Central memory CD8-positive, alpha-beta T cell (primary cell): ENCODE measurements around the gene CALCB.

ENCODE experiments used
- ATAC-seq: fragments of 150-1000 bp; cut with Tn5 transposase; replicated peaks from 2 replicates; pipeline ENCODE4 v1.10.0; 2022; ENCODE audit warnings: mild to moderate bottlenecking, moderate FRiP score, moderate number of reproducible peaks; ENCODE audit not compliant: poor library complexity, severe bottlenecking; ENCODE audit errors: extremely low read depth
- DNase-seq, 2 donors: peaks; one replicate each; pipeline ENCODE4 v3.0.0; 2021; ENCODE audit warnings: low spot score in 2 of 2
- H3K27ac Mint-ChIP-seq: one replicate; pipeline ENCODE4 v1.8.0; 2022; ENCODE audit warnings: low read depth, mild to moderate bottlenecking, moderate library complexity, mixed read lengths
- H3K27me3 Mint-ChIP-seq: one replicate; pipeline ENCODE4 v1.8.0; 2022; ENCODE audit warnings: mixed read lengths
- H3K36me3 Mint-ChIP-seq: one replicate; pipeline ENCODE4 v1.8.0; 2022; ENCODE audit warnings: mild to moderate bottlenecking, moderate library complexity, mixed read lengths; ENCODE audit not compliant: insufficient read depth
- H3K4me1 Mint-ChIP-seq: one replicate; pipeline ENCODE4 v1.8.0; 2022; ENCODE audit warnings: mixed read lengths
- H3K4me3 Mint-ChIP-seq: one replicate; pipeline ENCODE4 v1.8.0; 2022; ENCODE audit warnings: mild to moderate bottlenecking, moderate library complexity, mixed read lengths
- H3K9me3 Mint-ChIP-seq: one replicate; pipeline ENCODE4 v1.8.0; 2022; ENCODE audit warnings: mixed read lengths

CALCB gene

DNA sequence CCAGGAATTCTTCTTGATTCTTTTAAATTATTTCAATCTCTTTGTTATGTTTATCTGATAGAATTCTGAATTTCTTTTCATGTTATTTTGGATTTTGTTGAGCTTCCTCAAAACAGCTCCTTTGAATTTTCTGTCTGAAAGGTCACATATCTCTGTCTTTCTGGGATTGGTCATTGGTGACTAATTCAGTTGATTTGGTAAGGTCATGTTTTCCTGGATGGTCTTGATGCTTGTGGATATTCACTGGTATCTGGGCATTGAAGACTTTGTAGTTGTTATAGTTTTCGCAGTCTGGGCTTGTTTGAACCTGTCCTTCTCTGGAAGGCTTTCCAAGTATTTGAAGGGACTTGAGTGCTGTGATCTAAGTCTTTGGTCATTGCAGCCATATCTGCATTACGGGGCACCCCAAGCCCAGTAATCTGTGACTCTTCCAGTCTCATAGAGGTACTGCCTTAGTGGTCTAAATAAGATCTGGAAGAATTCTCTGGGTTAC is 22.4 kb downstream of the CALCB start:
- Mint-ChIP-seq H3K9me3 (no peaks in the 10 kb centered on the region), H3K4me1 (no peaks in the 10 kb centered on the region), H3K27me3 (peaks cover 78% of the 10 kb centered on the region), H3K36me3 (no peaks in the 10 kb centered on the region), H3K4me3 (no peak overlapping the region), H3K27ac (no peak overlapping the region)
- ATAC-seq: no peak
- DNase-seq: no peak

DNA sequence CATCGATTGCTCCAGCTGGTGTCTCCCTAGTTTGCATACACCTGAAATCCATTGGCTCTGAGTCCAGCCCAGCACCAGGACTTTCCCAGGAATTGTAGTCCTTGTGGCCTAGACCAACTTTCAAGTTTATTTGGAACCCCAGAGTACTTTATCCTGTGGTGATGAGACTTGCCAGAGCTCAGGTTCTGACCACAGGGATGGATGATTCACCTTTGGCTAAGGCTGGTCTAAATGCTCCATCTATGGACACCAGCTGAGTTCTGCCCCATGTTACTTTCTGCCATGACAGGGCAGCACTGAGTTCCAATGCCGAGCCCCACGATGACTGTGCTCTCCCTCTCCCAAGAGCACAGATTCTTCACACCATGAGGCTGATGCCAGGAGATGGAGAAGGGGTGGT is 24.0 kb downstream of the CALCB start:
- no peak for DNase-seq
- Mint-ChIP-seq H3K9me3 (no peaks in the 10 kb centered on the region), H3K27ac (no peak overlapping the region), H3K4me3 (no peak overlapping the region), H3K4me1 (no peaks in the 10 kb centered on the region), H3K27me3 (peaks cover 63% of the 10 kb centered on the region), H3K36me3 (no peaks in the 10 kb centered on the region)
- ATAC-seq: no peak

DNA sequence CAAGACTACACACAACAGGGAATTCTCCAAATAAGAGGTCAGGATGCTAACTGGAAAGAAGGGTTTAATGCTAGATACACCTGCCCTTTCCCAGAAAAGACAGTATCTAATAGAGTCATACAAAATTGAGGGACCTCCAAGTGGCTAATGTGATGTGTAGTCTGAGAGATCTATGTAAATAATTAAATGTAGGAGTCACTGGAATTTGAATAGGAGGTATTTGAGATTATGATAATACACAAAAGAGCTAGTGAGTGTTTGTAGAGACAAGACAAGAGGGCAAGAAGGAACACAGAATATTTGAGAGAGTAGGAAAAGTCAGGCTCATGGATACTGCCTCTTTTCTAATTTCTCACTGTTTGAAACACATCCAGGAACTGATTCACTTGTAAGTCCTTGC is 25.9 kb downstream of the CALCB start:
- Mint-ChIP-seq H3K27me3 (peaks cover 61% of the 10 kb centered on the region), H3K27ac (no peak overlapping the region), H3K9me3 (no peaks in the 10 kb centered on the region), H3K4me1 (no peaks in the 10 kb centered on the region), H3K36me3 (peaks cover 2% of the 10 kb centered on the region), H3K4me3 (no peak overlapping the region)
- no peak for ATAC-seq
- DNase-seq: no peak

DNA sequence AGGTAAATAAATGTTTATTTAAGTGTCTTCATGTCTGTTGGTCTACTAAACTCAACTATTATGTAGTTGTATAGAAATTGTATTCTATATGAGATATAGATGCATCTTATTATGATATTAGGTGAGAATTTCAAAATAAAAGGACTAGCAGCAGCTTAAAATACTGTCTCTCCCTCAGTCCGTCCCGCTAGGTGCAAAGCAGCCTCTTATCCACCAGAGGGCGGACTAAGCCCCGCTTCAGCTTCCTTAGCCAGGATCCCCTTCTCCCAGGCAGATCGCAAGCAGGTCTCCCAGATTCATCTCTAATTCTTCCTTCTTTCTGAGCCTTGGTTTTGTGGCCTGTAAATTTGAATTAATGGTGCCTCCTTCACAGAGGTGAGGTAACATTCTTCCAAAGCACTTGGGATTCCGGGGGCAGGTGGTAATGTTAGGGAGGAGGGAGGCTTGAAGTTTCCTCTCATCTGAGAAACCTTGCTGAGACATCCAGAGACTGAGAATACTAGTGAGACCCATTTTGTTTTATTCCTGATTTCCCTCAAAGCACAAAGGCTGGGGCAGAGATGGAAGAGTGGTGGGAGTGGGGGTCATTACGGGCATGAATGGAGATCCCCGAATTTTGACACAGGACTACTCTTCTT is 27.8 kb downstream of the CALCB start:
- no peak overlapping the region for H3K27ac Mint-ChIP-seq
- H3K9me3 Mint-ChIP-seq: no peaks in the 10 kb centered on the region
- no peak overlapping the region for H3K4me3 Mint-ChIP-seq
- ATAC-seq: no peak
- peaks cover 2% of the 10 kb centered on the region for H3K36me3 Mint-ChIP-seq
- H3K27me3 Mint-ChIP-seq: peaks cover 44% of the 10 kb centered on the region
- no peaks in the 10 kb centered on the region for H3K4me1 Mint-ChIP-seq
- no peak for DNase-seq

DNA sequence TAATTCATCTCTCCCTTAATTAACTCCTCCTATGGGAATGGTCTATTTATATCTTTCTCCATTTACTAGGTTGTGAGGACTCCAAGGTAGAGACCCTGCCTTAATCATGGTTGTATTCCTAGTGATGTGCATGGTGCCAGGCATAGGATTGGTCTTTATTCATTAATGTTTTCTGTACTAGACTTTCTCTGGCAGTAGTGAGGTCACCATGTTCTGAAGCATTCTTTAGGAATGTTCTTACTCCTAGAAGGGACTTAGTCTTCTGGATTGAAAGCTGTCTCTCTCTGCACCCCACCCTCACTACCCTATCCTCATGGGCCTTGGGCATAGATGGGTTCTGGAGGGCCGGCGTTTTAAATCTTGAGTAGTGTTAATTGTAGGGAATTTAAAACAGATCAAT is 30.8 kb downstream of the CALCB start:
- ATAC-seq (no peak), DNase-seq (no peak)
- Mint-ChIP-seq H3K9me3 (no peaks in the 10 kb centered on the region), H3K36me3 (peaks cover 2% of the 10 kb centered on the region), H3K4me1 (no peaks in the 10 kb centered on the region), H3K4me3 (no peak overlapping the region), H3K27me3 (peaks cover 14% of the 10 kb centered on the region), H3K27ac (no peak overlapping the region)

DNA sequence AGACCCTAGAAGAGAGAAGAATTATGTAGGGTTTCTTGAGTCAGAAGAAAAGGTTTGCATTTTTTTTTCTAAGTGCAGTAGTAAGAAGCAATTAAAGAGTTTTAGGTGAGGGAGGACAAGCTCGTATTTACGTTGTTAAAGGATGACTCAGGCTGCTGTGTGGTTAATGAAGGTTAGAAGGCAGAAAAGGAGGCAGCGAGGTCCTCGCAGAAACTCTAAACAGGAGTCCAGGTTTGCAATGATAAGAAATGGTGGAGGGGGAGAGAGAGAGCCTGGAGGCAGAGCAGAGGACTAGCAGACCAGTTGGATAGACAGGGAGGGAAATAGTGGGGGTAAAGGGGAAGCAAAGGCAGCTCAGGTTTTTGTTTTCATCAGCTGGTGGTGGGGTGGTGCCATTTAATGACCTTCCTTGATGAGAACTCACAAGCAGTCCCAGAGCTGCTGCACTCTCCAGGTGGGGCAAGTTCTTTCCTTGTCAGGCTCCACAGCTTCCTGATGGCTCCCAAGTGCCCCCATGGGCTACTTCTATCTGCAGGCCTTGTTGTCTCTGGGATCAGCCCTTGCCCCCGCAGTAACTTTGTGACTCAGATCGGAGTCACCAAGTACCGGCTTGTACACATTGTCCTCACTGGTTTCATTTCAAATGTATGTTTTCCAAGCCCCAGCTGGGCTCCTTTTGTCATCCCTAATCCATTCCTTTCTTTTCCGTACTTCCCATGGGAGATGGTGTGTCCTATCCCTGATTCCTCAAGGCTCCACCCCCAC is 33.0 kb downstream of the CALCB start:
- Mint-ChIP-seq H3K4me1 (no peaks in the 10 kb centered on the region), H3K27me3 (no peaks in the 10 kb centered on the region), H3K9me3 (no peaks in the 10 kb centered on the region), H3K36me3 (peaks cover 2% of the 10 kb centered on the region), H3K27ac (no peak overlapping the region), H3K4me3 (no peak overlapping the region)
- ATAC-seq: no peak
- DNase-seq: no peak

DNA sequence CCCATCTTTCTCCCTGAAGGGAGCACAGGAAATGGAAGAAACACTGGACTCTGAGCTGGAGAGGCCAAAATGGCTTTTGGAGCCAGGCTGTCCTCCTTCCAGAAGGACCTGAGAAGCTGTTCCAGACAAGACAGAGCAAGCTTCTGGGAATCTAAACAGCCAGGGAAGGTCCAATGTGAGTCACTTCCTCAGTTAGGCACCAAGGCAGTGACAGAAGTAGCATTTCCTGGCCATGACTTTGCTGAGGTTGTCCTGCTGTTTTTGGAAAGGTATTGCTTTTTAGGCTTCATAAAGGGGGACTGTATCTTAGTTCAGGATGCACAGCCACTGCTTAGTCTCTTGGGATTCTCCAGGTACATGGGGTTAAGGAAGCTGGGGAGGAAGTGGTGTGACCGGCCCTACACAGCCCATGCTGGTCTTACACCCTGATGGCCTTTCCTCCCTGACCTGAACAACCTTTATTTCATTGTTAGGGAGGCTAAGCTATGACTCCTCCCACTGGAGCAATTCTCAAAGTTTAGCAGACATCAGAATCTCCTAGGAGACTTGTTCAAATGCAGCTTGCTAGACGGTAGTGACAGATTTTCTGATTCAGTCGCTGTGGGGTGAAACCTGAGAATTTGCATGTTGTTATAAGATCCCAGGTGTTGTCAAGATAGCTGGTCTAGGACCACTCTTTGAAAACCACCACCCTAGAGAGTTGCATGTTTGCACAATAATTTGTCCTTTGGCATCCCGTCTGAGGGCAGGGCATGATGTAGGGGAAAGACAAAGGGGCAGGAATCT is 34.5 kb downstream of the CALCB start:
- no peaks in the 10 kb centered on the region for H3K4me1 Mint-ChIP-seq
- ATAC-seq: no peak
- DNase-seq: no peak
- H3K36me3 Mint-ChIP-seq: peaks cover 2% of the 10 kb centered on the region
- no peak overlapping the region for H3K27ac Mint-ChIP-seq
- no peak overlapping the region for H3K4me3 Mint-ChIP-seq
- no peaks in the 10 kb centered on the region for H3K9me3 Mint-ChIP-seq
- no peaks in the 10 kb centered on the region for H3K27me3 Mint-ChIP-seq

DNA sequence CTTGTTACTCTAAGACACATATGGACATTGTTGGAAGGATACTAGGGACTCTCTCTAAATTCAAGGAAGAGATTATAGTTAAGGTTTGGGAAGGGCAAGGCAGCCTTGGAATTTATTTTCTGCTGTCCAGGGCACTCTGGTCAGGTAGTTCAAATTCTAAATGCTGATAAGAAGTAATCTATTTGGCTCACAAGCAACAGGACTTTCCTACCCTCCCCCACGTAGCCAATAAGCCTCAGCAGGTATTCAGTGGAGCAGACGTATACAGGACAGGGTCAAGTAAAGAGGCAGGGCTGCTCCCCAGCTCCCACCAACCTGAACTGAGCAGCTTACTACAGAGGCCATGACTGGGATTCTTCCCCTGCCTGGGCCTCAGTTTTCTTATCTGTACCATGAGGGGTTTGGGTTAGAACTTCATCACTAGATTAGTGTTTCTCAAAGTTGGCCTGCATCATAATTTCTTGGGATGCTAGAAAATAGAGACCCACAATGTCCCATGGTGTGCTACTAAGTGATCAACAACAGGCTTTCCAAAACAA is 35.3 kb downstream of the CALCB start:
- Mint-ChIP-seq H3K4me3 (no peak overlapping the region), H3K27me3 (peaks cover 6% of the 10 kb centered on the region), H3K9me3 (no peaks in the 10 kb centered on the region), H3K27ac (no peak overlapping the region), H3K36me3 (peaks cover under 1% of the 10 kb centered on the region), H3K4me1 (peaks cover 7% of the 10 kb centered on the region)
- DNase-seq (no peak), ATAC-seq (no peak)

DNA sequence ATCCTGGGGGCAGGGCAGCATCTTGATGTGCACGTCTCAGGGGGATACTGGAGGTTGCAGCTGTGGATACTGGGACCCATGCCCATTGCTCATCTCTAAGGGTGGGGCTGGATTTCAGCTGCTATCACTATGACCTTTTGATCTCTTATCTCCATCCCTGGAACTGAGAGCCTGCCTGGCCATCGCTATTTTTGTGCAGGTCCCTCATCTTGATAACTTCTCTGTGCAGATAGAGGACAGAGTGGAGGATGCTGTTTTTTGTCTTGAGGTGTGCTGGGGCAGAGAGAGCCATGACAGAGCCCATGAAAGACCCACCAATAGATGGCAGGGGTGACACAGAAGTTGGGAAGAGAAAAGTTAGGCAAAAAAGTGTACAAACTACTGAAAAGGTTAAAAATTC is 36.2 kb downstream of the CALCB start:
- DNase-seq (no peak), ATAC-seq (no peak)
- Mint-ChIP-seq H3K27ac (no peak overlapping the region), H3K4me1 (peaks cover 10% of the 10 kb centered on the region), H3K4me3 (no peak overlapping the region), H3K36me3 (no peaks in the 10 kb centered on the region), H3K9me3 (no peaks in the 10 kb centered on the region), H3K27me3 (peaks cover 13% of the 10 kb centered on the region)

DNA sequence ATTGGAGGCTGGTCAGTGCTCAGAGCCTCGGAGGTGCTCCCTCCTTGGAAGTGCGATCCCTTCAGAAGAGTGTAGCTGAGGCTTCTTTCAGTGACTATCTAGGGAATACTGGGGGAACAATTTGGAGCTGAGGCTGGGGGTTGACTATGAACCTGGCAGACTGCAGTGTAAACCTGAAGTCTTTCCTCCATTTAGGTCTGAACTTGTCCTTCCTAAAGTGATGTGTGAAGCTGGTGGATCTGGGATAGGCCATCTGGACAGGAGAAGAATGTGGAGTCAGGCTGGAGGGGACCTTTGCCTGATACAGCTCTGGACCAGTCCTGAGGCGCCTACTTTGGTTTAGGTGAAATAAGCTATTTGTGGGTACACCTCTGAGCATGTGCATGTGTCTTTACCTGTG is 37.8 kb downstream of the CALCB start:
- Mint-ChIP-seq H3K9me3 (no peaks in the 10 kb centered on the region), H3K4me3 (no peak overlapping the region), H3K27me3 (peaks cover 29% of the 10 kb centered on the region), H3K27ac (no peak overlapping the region), H3K4me1 (peaks cover 10% of the 10 kb centered on the region), H3K36me3 (no peaks in the 10 kb centered on the region)
- no peak for DNase-seq
- ATAC-seq: no peak

DNA sequence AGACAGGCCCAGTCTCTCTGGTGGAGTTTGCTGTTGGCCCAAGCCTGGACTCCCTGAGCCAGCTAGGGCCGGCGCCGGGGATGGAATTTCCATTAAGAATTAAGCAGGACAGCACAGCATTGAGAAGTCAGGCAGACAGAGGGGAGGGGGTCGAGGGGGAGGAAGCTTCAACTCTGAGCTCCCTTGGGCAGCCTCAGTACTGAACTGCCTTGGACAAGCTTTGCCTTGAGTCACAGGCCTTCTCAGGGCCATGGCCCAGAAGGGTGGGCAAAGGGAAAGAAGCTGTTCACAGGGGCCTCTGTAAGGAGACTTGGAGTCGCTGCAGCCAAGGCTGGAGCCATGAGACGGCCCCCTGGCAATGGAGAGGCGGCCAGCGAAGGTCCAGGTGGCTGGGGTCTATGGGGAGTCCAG is 38.7 kb downstream of the CALCB start:
- peaks cover 10% of the 10 kb centered on the region for H3K4me1 Mint-ChIP-seq
- H3K36me3 Mint-ChIP-seq: no peaks in the 10 kb centered on the region

DNA sequence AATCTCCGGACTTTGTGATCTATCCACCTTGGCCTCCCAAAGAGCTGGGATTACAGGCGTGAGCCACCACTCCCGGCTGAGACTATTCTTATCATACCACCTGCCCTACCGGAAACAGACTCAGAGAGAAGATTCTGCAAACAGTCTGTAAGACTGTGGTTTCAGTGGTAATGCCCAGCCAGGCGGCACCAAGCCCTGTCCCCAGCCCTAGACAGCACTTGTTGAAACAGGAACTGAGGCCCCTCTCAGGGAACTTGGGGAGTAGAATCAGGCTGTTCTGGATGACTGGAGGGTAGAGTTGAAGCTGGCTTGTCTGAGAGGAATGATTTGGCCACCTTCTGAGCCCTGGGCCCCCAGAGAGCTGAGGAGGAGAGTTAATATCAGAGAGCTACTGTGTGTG is 40.0 kb downstream of the CALCB start:
- Mint-ChIP-seq H3K27ac (no peak overlapping the region), H3K4me1 (peaks cover 10% of the 10 kb centered on the region), H3K36me3 (no peaks in the 10 kb centered on the region), H3K9me3 (no peaks in the 10 kb centered on the region), H3K4me3 (peak overlapping the region; percentile 44), H3K27me3 (peaks cover 51% of the 10 kb centered on the region)
- DNase-seq (no peak), ATAC-seq (peak; percentile 68)

More for the DNA sequence above, 38.7 kb downstream of the CALCB start:
- DNase-seq (no peak), ATAC-seq (no peak)
- Mint-ChIP-seq H3K27ac (no peak overlapping the region), H3K4me3 (no peak overlapping the region), H3K9me3 (no peaks in the 10 kb centered on the region), H3K27me3 (peaks cover 39% of the 10 kb centered on the region)
